ENCODE data around the gene PCK2. TPM values are rescaled to one million over a fixed set of nuclear protein-coding genes. Genes with fewer than 3 reads are reported as not detected.

The PCK2 gene
- total RNA-seq, 1 experiment from 2014 or later: 48.9 TPM

GRCh38 chr14:24057271-24057670, 36.8 kb upstream of the PCK2 start:
- Histone ChIP-seq H2BK120ac (ENCODE audit: low read depth, low read length, poor library complexity, severe bottlenecking) (no peak overlapping the region), H4K8ac (replicated peaks; ENCODE audit: insufficient read length, low read depth, low read length) (no peak overlapping the region), H4K91ac (ENCODE audit: insufficient read length, low read depth, low read length) (no peak overlapping the region), H3T11ph (ENCODE audit: low read length) (no peak overlapping the region), H3K4me1 (ENCODE audit: insufficient read depth, low read length) (no peaks in the 10 kb centered on the region), H2AFZ (ENCODE audit: low read length) (no peak overlapping the region), H3K79me1 (ENCODE audit: insufficient read depth, low read depth, low read length, poor library complexity, severe bottlenecking) (no peaks in the 10 kb centered on the region), H3K14ac (ENCODE audit: insufficient read depth, low read length) (no peak overlapping the region; the same call in 1 of the 2 replicates), H3K27me3 (ENCODE audit: insufficient read depth, low read length) (no peaks in the 10 kb centered on the region), H4K20me1 (ENCODE audit: control insufficient read depth, insufficient read depth, insufficient read length) (peaks cover 2% of the 10 kb centered on the region), H3K4ac (ENCODE audit: low read depth, low read length) (no peak overlapping the region), H2BK5ac (ENCODE audit: insufficient read length, low read length) (no peak overlapping the region), H3K4me2 (ENCODE audit: insufficient read depth, insufficient read length, low read length) (no peak overlapping the region), H2BK20ac (ENCODE audit: low read depth, low read length, poor library complexity, severe bottlenecking) (no peak overlapping the region), H2BK15ac (ENCODE audit: low read depth, low read length) (no peak overlapping the region), H3K18ac (ENCODE audit: insufficient read length, low read depth, low read length) (no peak overlapping the region), H3K79me2 (ENCODE audit: insufficient read depth, low read length) (no peaks in the 10 kb centered on the region), H2AK5ac (ENCODE audit: insufficient read length, low read length) (no peak overlapping the region), H4K5ac (ENCODE audit: insufficient read length, low read depth, low read length) (no peak overlapping the region), H3K9ac (ENCODE audit: extremely low read depth, insufficient read length, low read length) (no peak overlapping the region), H3K56ac (ENCODE audit: insufficient read length, low read depth, low read length) (no peak overlapping the region), H3K27ac (ENCODE audit: insufficient read length, low read depth, low read length) (no peak overlapping the region), H2BK12ac (ENCODE audit: insufficient read length, low read depth, low read length) (no peak overlapping the region), H3K23me2 (ENCODE audit: insufficient read length, low read depth, low read length, poor library complexity, severe bottlenecking) (peaks cover under 1% of the 10 kb centered on the region), H3K9me3 (ENCODE audit: control insufficient read depth, low read depth, low read length) (no peaks in the 10 kb centered on the region), H3K23ac (ENCODE audit: insufficient read length, low read depth, low read length) (no peak overlapping the region)
- H3K36me3 Mint-ChIP-seq (ENCODE audit: insufficient read depth in 1 of 3, low read depth in 3 of 3): peaks cover 3 to 9% (median 7%) of the 10 kb centered on the region in 3 experiments; a peak in 6 of 7 replicates
- no CpG with 5 or more reads among the region's 2 CpGs for WGBS (ENCODE audit: extremely low coverage, insufficient read length, low lambda C conversion rate)
- no peak overlapping the region for H3K4me3 Mint-ChIP-seq
- DNase-seq: no peak
- H3K27ac Mint-ChIP-seq: peak overlapping the region in 1 of 3 experiments; percentile 84; a peak in 2 of 7 replicates
- H3K4me1 Mint-ChIP-seq: peaks cover 9 to 15% of the 10 kb centered on the region in 2 experiments
- H3K9me3 Mint-ChIP-seq: no peaks in the 10 kb centered on the region
- no peak for TF ChIP-seq CTCF (conservative IDR thresholded peaks at IDR 0.05)
- H3K27me3 Mint-ChIP-seq (ENCODE audit: low read depth): peaks cover 3% of the 10 kb centered on the region

Data from H9 (cell line).